PC-9 (cell line): Measurements from ENCODE around the gene ATXN7L2.

Experiments
- CTCF ChIP-seq: fragments of 200-600 bp; sonication (generic); conservative IDR thresholded peaks from 2 replicates; pipeline ENCODE4 v1.6.1; 2017; ENCODE audit warnings: mixed run types, antibody characterized with exemption, mild to moderate bottlenecking, moderate library complexity
- EZH2 ChIP-seq: fragments of 200-600 bp; sonication (generic); IDR thresholded peaks from 2 replicates; pipeline ENCODE4 v1.8.0; 2017; ENCODE audit warnings: antibody characterized with exemption, low read depth

- TF ChIP-seq CTCF (no peak), EZH2 (no peak)
These were observed 36.2 kb upstream of the ATXN7L2 start for GRCh38 chr1:109447524-109447923.
